ENCODE results near the gene OMA1.

The OMA1 gene

DNA sequence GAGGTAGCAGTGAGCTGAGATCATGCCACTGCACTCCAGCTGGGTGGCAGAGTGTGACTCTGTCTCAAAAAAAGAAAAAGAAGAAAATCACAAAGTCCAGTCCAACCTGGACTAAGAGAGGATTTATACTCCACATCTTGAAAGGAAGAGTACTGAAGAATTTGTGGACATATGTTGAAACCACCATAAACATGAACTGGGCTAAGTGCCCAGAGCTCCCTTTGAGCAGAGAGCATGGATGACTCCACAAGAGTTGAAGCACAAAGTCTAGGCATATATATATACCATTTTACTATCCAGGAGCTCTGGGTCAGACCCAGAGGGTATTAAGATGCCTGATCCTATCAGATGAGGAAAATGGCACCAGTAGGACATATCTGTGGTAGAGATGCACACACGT lies 86.6 kb downstream of the OMA1 start:
- no peak for DNase-seq (ENCODE audit: low read depth, low spot score)

DNA sequence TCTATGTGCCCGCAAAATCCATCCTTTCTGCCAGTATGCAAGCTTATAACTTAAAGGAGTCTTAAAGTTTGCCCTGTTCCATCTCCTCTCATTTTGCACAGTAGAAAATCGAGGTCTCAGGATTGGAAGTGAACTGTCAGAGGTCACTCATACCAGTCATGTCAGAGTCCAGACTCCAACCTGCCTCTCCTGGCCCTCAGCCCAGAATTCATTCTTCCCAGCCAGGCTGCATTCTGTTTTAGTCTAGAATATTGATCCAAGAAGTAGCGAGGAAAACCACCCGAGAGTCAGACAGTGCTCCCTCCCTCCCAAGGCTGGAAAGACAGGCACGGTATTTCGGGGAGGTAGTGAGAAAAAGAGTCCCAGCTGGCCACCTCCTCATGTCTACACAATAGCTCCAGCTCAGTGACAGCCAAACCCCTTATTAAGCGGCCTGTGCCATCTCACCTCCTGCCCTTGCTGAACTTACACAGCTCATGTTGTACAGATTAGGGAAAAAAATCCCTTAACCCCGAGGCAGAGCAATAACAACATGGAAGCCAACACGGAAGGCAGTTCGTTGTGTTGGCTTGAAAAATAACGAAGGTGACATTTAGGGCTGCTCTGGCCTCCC lies 89.4 kb downstream of the OMA1 start:
- DNase-seq (ENCODE audit: low read depth, low spot score), result no peak

DNA sequence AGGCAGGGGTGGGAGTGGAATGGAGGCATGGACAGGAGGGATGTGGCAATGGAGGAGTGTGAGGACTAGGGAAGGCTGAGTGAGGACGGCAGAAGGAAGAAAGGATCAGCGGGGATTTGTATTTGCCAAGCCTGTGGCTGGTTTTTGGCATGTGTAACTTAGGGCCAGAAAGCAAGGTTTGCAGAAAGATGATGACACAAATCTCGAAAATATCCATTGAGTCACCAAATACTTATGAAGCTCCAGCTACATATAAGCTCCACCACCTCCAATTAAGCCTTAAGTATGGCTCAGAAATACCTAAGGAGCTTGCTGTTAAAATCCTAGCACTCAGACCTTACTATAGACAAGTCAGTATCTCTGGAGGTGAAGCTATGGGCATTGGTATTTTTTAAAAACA lies 90.1 kb downstream of the OMA1 start:
- DNase-seq (ENCODE audit: low read depth, low spot score), result no peak

DNA sequence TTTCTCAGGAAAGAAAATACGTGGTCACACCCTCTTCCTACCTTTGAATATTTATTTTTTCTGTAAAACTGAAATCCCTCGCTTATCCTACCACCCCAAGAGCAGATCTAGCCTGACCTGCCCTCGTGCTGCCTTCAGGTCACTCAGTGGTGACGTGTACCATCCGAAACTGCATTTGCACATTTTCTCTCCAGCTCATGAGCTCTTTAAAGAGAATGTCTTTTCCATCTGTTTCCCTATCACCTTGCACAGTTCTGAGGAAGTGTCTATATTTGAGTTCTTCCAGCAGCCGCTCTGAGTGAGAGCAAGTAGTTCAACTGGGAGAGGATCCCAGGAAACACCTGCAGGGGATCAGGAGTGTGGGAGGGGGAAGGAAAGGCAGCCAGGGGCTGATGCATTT lies 91.7 kb downstream of the OMA1 start:
- DNase-seq (ENCODE audit: low read depth, low spot score), result no peak

DNA sequence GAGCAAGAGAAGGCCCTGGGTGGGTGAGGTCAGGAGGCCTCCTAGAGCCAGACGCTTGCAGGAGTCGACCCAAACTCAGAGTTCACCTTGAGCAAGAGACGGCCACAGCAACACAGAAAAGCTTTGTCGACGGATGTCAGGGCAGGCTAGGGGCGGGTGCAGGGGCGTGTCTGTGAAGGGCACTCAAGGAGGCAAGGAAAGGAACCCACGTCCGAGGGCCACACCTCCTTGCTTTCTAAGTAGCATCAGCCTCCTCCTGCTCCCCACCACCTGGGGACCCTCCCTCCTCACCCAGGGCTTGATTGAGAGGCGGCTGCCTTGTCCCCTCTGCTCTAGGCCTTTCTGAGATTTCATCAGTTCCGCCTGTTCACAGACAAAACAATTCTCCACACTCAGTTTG lies 92.1 kb downstream of the OMA1 start:
- DNase-seq (ENCODE audit: low read depth, low spot score), result no peak

DNA sequence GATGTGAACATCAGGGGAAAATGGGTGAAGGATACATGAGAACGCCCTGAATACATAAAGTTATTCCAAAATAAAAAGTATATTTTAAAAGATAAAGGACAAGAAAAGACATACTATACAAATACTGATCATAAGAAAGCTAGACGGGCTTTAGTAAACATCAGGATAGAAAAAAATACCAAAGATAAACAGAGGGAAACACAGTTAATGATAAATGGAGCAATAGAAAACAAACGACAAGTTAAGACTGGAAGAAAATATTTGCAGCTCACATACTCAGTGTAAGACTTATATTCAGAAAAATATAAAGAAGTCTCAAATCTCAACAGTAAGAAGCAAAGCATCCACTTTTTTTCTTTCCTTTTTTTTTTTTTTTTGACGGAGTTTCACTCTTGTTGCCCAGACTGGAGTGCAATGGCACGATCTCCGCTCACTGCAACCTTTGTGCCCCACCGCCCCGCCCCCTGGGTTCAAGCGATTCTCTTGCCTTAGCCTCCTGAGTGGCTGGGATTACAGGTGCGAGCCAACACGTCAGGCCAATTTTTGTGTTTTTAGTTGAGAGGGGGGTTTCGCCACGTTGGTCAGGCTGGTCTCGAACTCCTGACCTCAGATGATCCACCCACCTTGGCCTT lies 94.8 kb downstream of the OMA1 start:
- no peak for DNase-seq (ENCODE audit: low read depth, low spot score)

DNA sequence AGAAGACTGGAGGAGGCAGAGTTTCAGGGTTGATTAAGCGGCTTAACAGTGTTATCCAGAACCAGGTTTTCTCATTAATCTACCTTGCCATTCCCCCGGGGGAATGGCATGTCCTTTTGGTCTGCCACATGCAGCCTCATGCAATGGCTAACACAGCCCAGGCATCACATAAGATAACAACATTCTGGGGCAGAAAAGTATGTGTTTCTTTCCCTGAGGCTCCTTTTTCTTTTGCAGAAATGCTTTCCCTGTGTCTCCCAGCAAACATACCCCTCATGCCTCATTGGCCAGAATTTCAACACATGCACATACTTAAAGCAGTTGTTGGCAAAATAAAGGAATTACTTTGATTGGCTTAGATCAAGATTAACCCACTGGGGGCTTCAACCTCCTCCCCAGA lies 98.6 kb downstream of the OMA1 start:
- DNase-seq (ENCODE audit: low read depth, low spot score), result no peak

DNA sequence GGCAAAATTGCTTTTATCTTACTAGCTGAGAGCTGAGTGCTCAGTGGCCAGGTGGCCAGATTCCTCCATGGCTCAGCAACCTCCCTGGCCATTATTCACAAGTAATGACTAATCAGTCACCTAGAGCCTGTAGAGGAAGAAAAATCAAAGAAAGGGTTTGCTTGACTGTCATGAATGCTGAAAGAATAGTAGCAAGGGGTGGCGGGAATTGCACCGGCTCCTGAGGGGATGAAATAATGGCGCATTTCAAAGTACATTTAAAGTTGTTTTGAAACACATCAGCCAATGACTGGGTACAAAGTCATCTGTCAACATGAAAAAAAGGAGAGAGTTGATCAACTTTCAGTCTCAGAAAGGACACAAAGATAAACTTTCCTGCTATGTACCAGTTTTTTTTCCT lies 99.5 kb downstream of the OMA1 start:
- DNase-seq (ENCODE audit: low read depth, low spot score), result no peak

DNA sequence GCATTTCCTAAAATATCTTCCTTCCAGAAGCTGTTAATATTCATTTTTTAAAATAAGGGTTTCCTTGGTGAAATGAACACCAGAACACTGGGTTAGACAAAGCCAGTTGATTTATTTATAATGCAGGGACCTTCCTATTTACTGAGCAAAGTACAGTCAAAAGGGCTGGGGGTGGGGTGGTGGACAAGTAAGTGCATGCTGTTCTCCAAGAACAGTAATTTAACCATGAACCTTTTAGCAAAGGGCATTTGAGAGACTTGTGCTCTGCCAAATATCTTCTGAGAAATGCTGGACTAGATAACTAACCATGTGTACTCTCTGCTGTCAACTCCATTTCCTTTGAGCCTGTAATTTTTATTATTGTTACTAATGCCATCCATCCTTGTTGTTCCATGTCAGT lies 100.2 kb downstream of the OMA1 start:
- no peak for DNase-seq (ENCODE audit: low read depth, low spot score)

DNA sequence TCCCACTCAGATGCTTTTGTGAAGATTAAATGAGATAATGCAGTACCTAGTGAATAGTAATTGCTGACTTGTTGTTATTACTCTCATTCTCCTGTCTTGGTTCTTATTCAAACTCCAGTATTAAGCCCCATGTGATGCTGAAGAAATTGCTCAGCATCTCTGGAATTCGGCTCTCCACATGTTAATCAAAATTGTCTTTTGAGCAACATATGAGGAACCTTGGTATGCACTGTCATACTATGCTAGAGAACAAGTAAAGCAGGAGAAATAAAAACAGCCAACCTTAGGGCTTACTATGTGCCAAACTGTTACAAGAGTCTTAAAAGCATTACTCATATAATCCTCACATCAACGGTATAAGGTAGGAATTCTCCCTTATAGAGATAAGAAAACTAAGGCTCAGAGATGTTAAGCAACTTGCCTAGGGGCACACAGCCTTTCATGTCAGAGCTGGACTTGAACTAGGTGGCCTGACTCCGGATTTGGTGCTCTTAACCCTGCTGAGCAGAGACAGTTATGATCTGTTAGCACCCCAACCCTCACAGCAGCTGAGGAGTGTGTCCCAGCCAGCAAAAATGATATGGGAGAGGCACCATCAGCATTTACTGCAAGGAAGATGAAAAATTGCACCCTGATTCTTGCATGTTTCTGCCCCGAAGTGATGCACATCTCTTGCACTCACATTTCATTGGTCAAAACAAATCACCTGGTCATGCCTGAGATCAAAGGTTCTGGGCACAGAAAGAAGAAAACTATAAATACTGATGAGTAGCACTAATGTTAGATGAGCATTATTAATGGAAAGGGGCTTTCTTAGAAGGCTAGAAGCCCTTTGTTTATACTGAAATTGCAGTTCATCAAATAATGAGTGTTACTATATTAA lies 102.3 kb downstream of the OMA1 start:
- DNase-seq (ENCODE audit: low read depth, low spot score), result no peak

DNA sequence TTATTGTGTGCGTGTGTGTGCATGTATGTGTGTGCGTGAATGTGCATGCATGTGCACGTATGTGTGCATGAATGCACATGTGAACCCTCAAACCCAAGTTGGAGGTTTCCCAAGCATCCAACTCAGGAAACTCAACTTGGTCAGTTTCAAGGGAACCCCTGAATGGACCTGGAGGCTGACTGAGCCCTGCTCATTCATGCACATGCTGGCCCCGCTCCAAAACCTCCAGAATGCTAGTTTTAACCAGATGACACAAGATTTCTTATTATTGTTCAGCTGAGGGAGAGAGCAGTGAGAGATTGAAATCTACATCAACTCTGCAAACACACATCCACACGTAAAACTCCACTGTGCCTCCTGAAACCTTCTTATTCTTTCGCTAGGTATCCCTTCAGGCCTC lies 104.4 kb downstream of the OMA1 start:
- no peak for DNase-seq (ENCODE audit: low read depth, low spot score)

DNA sequence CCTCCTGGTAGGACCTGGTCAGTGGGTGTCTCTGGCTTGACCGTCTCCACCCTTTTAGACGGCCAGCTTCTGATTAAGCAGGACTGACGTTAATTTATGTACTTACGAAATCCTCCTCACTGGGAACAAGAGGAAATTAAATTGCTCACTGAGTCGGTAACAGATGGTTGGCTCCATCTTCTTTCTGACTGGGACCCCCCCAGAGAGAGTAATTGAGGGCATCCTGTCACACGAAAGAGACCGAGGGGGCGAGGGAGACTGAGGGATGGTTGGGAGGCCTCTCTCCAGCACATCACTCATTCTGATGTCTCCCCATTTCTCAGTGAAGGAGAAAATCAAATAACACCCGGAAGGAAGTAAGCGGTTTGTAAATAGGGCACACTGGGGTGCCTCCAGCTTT lies 104.8 kb downstream of the OMA1 start:
- DNase-seq (ENCODE audit: low read depth, low spot score), result no peak

DNA sequence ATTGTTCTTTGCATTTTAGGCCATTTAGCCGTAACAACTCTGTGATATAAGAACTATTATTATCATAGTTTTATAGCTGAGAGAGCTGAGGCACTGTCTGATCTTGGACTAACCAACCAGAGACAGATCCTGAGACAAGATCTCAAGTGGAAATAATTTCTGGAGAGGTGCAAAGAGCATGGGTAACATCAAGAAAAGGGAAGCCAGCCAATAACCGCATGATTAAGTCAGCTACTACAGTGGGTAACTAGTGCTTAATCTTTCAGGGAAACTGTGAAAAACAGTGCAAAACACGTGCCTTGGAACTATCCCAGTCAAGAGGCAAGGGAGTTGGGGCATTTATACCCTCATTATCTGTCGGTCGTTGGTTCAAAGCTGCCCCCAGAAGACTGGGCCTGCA lies 105.8 kb downstream of the OMA1 start:
- DNase-seq (ENCODE audit: low read depth, low spot score), result no peak

DNA sequence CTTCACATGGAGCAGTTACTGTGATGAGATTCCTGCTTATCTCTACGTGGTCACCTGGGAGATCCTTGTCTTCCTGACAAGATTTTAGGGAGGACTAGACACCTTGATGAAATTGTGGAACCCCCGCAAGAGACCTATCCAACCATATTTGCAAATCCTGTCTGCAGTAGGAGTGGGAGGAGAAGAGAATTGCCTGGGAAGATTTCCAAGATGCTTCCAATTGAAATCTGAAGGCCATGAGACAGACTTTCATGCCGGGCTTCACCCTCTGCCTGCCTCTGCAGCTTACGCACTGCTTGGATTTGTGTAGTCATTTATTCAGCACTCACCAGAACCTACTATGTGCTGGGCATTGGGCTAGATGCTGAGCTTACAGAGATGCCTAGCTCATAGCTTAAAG lies 106.6 kb downstream of the OMA1 start:
- no peak for DNase-seq (ENCODE audit: low read depth, low spot score)

DNA sequence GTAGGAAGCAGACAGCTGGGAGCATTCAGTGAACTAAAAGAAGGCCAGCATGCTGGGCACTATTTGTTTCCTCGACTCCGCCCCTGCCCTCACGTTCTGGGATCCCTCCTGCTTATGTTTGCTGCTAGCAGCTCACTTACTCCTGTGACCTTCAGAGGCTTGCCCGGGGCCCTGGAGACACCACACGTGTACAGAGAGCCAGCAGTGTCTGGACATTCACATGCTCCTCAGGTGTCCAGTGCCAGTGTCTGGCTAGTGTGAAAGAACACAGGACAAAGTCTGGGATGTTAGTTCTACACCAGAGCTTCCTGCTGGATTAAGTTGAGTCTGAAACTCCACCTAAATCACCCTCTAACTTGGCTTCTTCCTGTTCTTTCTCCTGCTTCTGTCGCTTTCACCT lies 108.1 kb downstream of the OMA1 start:
- DNase-seq (ENCODE audit: low read depth, low spot score), result no peak

DNA sequence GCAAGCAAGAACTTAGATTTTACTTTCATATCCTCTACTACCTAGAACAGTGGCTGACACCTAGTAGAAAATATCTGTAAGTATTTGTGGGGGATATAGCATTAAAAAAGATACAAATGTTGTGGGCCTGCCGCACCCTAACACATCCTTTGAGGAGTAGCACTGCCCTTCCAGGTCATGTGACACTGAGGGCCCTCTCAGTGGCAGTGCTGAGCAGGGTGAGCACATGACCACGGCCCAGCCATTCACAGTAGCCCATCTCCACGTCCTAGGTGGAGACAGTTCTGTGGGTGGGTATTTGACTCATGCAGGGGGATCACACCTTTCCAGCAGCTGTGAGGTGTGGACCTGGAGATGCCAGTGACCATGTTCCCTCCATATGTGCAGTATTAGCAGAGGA lies 108.9 kb downstream of the OMA1 start:
- DNase-seq (ENCODE audit: low read depth, low spot score), result no peak

DNA sequence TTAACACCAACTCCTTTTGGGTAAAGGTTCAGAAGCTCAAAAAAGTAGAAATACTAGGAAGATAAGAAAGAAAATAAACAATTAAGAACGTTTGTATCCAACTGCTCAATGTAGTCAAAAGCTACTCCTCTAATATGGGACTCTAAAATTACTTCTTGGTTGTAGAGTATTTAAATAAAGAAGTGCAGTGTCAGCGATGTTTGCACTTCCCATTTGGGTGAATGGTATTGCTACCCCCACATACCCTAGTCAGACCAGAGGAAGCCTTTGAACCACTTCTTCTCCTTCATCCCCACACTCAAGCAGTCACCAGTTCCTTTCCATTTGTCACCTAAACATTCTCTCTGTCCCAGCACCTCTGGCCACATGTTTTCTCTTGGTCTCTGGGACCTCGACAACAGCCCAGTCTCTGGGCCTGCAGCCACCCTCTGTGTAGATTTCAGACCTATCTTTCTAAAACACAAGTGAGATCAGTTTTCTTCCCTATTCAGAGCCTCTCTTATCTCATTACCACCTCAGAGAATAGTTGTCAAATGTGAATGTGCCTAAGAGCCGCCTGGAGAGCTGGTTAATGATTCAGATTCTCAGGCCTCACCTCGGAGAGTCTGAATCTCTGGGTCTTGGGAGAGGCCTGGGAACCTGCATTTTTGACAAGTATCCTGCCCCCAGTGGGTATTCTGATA lies 109.8 kb downstream of the OMA1 start:
- DNase-seq (ENCODE audit: low read depth, low spot score), result no peak

DNA sequence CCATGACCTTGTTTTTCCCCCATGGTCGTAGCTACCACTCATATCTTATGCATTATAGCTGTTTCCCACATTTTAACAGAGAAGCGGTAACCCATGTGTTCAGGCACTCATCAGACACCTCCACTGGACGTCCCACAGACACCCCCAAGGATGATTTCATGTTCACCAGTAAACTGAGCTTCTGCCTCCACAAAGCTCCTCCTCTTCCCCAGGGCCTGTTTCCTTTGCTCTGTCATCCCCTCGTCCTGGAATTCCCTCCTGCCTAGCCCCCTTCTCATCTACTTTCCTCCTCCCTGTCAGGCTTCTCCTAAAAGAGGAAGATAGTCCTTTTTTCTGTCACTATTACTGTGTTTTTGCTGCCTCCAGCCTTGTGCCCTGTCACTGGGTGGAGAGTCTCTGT lies 111.2 kb downstream of the OMA1 start:
- DNase-seq (ENCODE audit: low read depth, low spot score), result no peak

DNA sequence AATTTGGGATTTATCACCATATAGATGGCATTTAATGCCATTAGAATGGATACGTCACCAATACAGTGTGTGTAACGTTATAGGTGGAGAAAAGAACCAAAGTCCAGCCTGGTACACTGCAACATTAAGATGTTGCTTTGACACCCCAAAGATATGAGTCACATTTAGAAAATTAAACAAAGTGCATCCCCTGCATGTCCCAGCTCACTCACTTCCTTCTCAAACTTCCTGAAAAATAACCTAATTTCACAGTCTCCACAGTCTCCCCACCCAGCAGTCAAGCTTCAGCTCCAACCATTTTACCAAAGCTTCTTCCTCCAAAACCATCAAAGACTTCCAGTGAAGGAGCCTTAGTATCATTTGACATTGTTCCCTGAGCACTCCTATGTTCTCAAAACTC lies 111.9 kb downstream of the OMA1 start:
- no peak for DNase-seq (ENCODE audit: low read depth, low spot score)

DNA sequence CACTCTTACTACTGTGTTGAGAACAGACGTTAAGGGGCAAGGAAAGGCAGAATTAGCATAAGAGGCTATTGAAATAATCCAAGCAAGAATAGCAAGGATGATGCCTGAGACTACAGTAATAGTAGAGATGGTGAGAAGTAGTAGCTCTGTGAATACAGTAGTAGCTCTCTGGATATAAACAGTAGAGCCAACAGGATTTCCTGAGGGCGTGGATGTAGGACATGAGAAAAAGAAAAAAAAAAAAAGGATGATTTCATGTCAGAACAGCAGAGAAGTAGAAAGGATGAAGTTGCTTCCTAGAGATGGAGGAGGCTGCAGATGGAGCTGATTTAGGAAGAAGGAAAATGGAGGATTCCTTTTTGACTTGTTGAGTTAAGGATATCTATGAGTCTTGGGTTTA lies 112.3 kb downstream of the OMA1 start:
- DNase-seq (ENCODE audit: low read depth, low spot score), result no peak

DNA sequence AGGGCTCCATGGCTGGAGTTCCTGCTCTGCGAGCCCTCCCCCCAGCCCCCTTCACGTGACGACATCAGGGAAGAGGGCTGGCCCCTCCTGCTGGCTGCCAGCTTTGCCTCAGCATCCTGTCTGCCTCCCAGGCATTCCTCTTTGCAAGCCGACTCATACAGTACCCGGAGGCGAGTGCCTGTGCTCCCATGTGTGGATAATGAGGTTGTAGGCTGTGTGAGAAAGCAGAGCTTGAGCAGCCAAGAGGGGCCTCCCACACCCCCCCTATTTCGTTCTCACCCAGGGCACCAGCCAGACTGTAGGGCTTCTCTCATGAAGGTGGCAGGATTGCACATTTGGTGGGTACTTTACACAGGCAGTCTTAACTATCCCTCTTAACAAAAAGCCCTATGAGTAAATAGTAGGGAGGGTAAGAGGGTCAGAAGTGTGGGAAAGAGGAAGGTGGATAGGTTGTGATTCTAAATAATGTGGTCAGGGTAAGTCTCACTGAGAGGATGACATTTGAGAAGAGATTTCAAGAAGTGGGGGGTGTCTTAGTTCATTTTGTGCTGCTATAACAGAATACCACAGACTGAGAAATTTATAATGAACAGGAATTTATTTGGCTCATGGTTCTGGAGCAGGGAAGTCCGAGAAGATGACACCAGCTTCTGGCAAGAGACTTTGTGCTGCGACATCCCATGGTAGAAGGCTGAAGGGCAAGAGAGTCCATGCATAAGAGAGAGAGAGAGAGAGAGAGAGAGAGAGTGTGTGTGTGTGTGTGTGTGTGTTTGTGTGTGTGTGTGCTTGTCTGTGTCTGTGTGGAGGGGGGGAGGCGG lies 113.5 kb downstream of the OMA1 start:
- DNase-seq (ENCODE audit: low read depth, low spot score), result no peak

All from activated CD4-positive, CD25-positive, alpha-beta regulatory T cell treated with anti-CD3 and anti-CD28 coated beads, Interleukin-2, amount 50 U/mL, for 16 hours (primary cell).